Right lobe of liver (tissue), 6 donors: ENCODE data around the gene ZNF142. TPM values are rescaled to one million over a fixed set of nuclear protein-coding genes. Genes with fewer than 3 reads are reported as not detected.

ENCODE experiments used
- ATAC-seq, 4 donors: fragments of 200-7000 bp; cut with Tn5 transposase; one replicate each; pipeline ENCODE4 v1.9.1; 2020; ENCODE audit warnings: mild to moderate bottlenecking in 4 of 4, moderate library complexity in 4 of 4
- DNase-seq, 3 donors: peaks; one replicate each; pipeline ENCODE4 v3.0.0-alpha.2; 2020
- H3K27ac ChIP-seq, 3 donors: fragments of 200-600 bp; one replicate each; pipeline ENCODE4 v1.8.0; 2022
- H3K27me3 ChIP-seq, 2 donors: fragments of 200-600 bp; one replicate each; pipeline ENCODE4 v1.8.0; 2022
- H3K36me3 ChIP-seq, 4 donors: fragments of 200-600 bp; sonication (generic) in 1 of 4; one replicate each; pipeline versions ENCODE4 v1.5.1 to v1.8.0; 2017 to 2022; ENCODE audit warnings: control low read depth in 1 of 4
- H3K4me1 ChIP-seq, 4 donors: fragments of 200-600 bp; sonication (generic) in 1 of 4; one replicate each; pipeline versions ENCODE4 v1.5.1 to v1.8.0; 2017 to 2022; ENCODE audit warnings: control low read depth in 1 of 4
- H3K4me3 ChIP-seq, 3 donors: fragments of 200-600 bp; one replicate each; pipeline ENCODE4 v1.8.0; 2022
- H3K9me3 ChIP-seq, 4 donors: fragments of 200-600 bp; sonication (generic) in 1 of 4; one replicate each; pipeline versions ENCODE4 v1.5.1 to v1.8.0; 2017 to 2022; ENCODE audit warnings: control low read depth in 1 of 4
- POLR2A ChIP-seq: fragments of 450-650 bp; IDR thresholded peaks from one replicate; pipeline ENCODE4 v1.6.1; 2017; ENCODE audit warnings: antibody characterized with exemption, mild to moderate bottlenecking
- WGBS: methylation state at CpG from one replicate; pipeline ENCODE4 v1.1.6; 2018; ENCODE audit warnings: low coverage, low lambda C conversion rate; ENCODE audit not compliant: insufficient coverage; ENCODE audit errors: missing lambda C conversion rate; 5-methylcytosine and 5-hydroxymethylcytosine counted together
- intact Hi-C, 2 donors: fragments of 100-400 bp; cut with DNase I; formaldehyde crosslinking; loops; one replicate each; pipeline versions ENCODE4 v1.11.2 to v1.14.1; 2022
- total RNA-seq, 6 experiments: library from RNA; depleted of rRNA in 2 of 6; stranded (reverse); fragments of >200 nt in 2 of 6; fragmentation: NEBNext Ultra II Directional in 3 of 6; extraction: Animal tissue kit (Norgen Biotek cat#: 25700) in 3 of 6; gene quantifications; one replicate each; pipeline versions ENCODE4 v1.1.0 to v1.2.4, GENCODE V29; 2016 to 2023
- TF ChIP-seq, protein P1 (sequence below), 4 donors: fragments of 200-600 bp in 3 of 4; fragments of 450-650 bp in 1 of 4; IDR thresholded peaks; one replicate each; pipeline versions ENCODE4 v1.5.1 to v1.8.0; 2016 to 2022; ENCODE audit warnings: antibody characterized with exemption in 4 of 4, mild to moderate bottlenecking in 2 of 4
- donor health status: DM: no; HTN: yes; CAD: no.
- donor health status: DM: no; HTN: no; CAD: no.
- donor health status: DM: no; HTN: no; CAD: no.
- donor health status: DM: no; HTN: yes; CAD: no.
- donor health status: DM: no; HTN: yes; CAD: no.

The ZNF142 gene
- total RNA-seq, 6 experiments from 2014 or later = 7.1 to 12.5 (median 7.5) TPM

DNA sequence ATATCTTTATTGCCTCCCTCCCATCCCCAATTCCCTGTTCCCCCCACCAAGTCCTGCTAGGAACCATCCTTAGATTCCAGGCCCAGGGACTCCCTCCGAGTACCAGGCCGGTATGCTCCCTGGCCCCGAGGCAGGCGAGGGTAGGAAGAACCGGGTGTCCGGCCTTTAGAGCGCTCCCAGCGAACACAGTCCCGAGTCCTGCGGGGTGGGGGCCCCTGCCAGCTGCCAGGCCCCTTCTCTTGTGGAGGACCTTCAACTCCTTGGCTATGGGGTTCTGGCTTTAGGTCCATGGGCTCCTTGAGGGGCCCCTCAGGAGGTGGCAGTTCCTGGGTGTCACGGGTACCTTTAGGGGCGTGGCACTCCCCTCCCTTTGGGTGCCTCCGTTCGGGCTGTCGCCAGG lies 4.5 kb upstream of the ZNF142 start:
- no peak overlapping the region for H3K27ac ChIP-seq
- intact Hi-C loops = no loop called here
- H3K27me3 ChIP-seq = no peaks in the 10 kb centered on the region
- H3K4me3 ChIP-seq = no peak overlapping the region
- 90% methylated on average over 2 of the region's 15 CpGs for whole genome bisulfite sequencing
- ATAC-seq (no peak), DNase-seq (no peak)
- peaks cover 0 to 56% (median 24%) of the 10 kb centered on the region in 4 donors for H3K36me3 ChIP-seq
- no peaks in the 10 kb centered on the region for H3K9me3 ChIP-seq
- TF ChIP-seq, protein P1, sequence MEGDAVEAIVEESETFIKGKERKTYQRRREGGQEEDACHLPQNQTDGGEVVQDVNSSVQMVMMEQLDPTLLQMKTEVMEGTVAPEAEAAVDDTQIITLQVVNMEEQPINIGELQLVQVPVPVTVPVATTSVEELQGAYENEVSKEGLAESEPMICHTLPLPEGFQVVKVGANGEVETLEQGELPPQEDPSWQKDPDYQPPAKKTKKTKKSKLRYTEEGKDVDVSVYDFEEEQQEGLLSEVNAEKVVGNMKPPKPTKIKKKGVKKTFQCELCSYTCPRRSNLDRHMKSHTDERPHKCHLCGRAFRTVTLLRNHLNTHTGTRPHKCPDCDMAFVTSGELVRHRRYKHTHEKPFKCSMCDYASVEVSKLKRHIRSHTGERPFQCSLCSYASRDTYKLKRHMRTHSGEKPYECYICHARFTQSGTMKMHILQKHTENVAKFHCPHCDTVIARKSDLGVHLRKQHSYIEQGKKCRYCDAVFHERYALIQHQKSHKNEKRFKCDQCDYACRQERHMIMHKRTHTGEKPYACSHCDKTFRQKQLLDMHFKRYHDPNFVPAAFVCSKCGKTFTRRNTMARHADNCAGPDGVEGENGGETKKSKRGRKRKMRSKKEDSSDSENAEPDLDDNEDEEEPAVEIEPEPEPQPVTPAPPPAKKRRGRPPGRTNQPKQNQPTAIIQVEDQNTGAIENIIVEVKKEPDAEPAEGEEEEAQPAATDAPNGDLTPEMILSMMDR (IDR thresholded peaks at IDR 0.05) = no peak
- no peak for TF ChIP-seq POLR2A
- peaks cover 0 to 7% (median 3%) of the 10 kb centered on the region in 4 donors for H3K4me1 ChIP-seq

DNA sequence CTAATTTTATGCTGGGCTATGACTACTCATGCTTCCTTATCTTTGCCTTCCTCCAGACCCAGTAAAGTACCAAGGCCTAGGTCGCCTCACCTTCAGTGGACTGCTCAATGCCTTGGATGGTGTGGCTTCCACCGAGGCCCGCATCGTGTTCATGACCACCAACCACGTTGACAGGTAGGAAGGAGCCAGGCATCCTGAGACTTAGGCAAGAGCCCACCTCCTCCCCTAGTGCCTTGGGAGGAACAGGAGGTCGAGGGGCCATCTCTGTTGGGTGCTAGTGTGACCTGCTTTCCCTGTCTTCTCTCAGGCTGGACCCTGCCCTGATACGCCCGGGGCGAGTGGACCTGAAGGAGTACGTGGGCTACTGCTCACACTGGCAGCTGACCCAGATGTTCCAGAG lies 3.4 kb upstream of the ZNF142 start:
- no peaks in the 10 kb centered on the region for H3K27me3 ChIP-seq
- no peak overlapping the region for H3K27ac ChIP-seq
- 67% methylated on average over 1 of the region's 10 CpGs for WGBS
- H3K36me3 ChIP-seq = peaks cover 0 to 52% (median 20%) of the 10 kb centered on the region in 4 donors
- TF ChIP-seq, protein P1 (IDR thresholded peaks at IDR 0.05) = no peak
- no peak for TF ChIP-seq POLR2A
- intact Hi-C loops = no loop called here
- H3K9me3 ChIP-seq = no peaks in the 10 kb centered on the region
- ATAC-seq (no peak), DNase-seq (no peak)
- no peak overlapping the region for H3K4me3 ChIP-seq
- H3K4me1 ChIP-seq = peaks cover 0 to 17% (median 3%) of the 10 kb centered on the region in 4 donors

- 80% methylated on average over 2 of the region's 7 CpGs for WGBS
- no peak for DNase-seq
- Histone ChIP-seq H3K9me3 (no peaks in the 10 kb centered on the region), H3K4me1 (peaks cover 0 to 18% (median 3%) of the 10 kb centered on the region in 4 donors), H3K27ac (no peak overlapping the region), H3K27me3 (no peaks in the 10 kb centered on the region), H3K4me3 (no peak overlapping the region), H3K36me3 (peaks cover 0 to 51% (median 18%) of the 10 kb centered on the region in 4 donors)
- TF ChIP-seq POLR2A = no peak
- TF ChIP-seq, protein P1 (IDR thresholded peaks at IDR 0.05) = no peak
- intact Hi-C loops = no loop called here
- ATAC-seq = no peak
These were observed 3.0 kb upstream of the ZNF142 start for GRCh38 chr2:218662377-218662776.

DNA sequence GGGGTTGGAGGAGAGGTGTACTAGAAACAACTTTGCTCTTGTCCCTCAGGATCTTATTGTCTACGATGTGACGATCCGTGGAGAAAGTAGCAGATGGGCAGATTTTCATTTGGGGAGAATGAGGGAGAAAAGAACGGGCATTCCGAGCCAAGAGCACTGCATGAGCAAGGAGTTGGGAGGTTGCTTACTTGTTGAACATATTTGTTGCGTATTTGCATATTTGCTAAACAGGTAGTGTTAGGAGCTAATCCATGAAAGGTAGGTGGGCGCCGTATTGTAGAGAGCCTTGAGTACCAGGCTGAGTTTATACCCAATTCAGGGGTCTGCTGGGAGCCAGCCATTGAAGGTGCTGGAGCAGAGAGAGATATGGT lies 550 bp upstream of the ZNF142 start:
- Histone ChIP-seq H3K27ac (no peak overlapping the region), H3K4me1 (peaks cover 0 to 18% (median 3%) of the 10 kb centered on the region in 4 donors), H3K9me3 (no peaks in the 10 kb centered on the region), H3K36me3 (peaks cover 0 to 49% (median 14%) of the 10 kb centered on the region in 4 donors), H3K4me3 (peak overlapping the region; percentile 70 to 97 (median 72)), H3K27me3 (no peaks in the 10 kb centered on the region)
- DNase-seq (no peak), ATAC-seq (no peak)
- intact Hi-C loops = loop anchor here in 1 of 2 donors (10.0 kb wide), 1 partner anchor 255 kb away; no protein-coding TSS in a partner anchor
- TF ChIP-seq POLR2A = no peak
- TF ChIP-seq, protein P1 (IDR thresholded peaks at IDR 0.05) = no peak
- WGBS = 10% methylated on average over 8 of the region's 8 CpGs
